ENCODE data around the gene VWCE.
"Not testable (repeated sequence)": the region's sequence is repeated elsewhere in the genome, so short reads cannot be mapped to it uniquely, and the experiment has no call there.

The VWCE gene

GRCh38 chr11:61218306-61218705, 76.8 kb downstream of the VWCE start:
- H2AFZ ChIP-seq (ENCODE audit: low read depth, low read length); H3K27me3 ChIP-seq (ENCODE audit: insufficient read depth, low read length); H3K36me3 ChIP-seq (ENCODE audit: insufficient read depth, low read length); H3K4me1 ChIP-seq (ENCODE audit: insufficient read depth, low read length); H3K9me3 ChIP-seq (ENCODE audit: low read length); H3K4me3 ChIP-seq (ENCODE audit: low read length): not testable (repeated sequence)

DNA sequence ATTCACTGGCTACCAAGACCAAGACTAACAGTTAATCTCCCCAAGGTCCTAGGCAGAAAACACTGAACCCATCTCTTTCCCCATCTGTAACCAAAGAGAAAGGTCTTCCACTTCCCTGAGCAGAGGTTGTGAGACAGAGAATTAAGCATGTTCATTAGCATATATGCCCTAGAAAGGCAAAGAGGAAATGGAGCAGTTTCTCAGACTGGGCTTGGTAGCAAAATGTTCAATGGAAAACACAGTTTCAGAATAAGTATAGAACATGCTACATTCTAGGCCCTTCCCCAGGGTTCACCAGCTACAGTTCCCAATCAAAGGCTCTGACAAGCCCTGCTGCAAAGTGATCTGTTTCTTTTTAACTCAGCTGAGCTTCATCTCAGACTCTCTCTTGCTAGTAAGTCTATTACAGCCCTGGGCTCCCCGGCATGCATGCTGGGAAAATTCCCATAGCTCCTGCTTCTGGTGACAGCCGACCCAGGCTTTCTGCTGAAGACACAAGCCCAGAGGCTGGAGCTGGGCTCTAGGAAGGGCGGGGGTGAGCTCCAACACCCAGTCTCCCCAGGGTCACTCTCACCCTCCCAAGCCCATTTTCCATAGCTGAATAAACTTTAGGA, 81.3 kb downstream of the VWCE start:
- not testable (repeated sequence) for H3K36me3 ChIP-seq (ENCODE audit: insufficient read depth, low read length); H3K4me1 ChIP-seq (ENCODE audit: insufficient read depth, low read length); H3K4me3 ChIP-seq (ENCODE audit: low read length); H2AFZ ChIP-seq (ENCODE audit: low read depth, low read length); H3K9me3 ChIP-seq (ENCODE audit: low read length); H3K27me3 ChIP-seq (ENCODE audit: insufficient read depth, low read length)

DNA sequence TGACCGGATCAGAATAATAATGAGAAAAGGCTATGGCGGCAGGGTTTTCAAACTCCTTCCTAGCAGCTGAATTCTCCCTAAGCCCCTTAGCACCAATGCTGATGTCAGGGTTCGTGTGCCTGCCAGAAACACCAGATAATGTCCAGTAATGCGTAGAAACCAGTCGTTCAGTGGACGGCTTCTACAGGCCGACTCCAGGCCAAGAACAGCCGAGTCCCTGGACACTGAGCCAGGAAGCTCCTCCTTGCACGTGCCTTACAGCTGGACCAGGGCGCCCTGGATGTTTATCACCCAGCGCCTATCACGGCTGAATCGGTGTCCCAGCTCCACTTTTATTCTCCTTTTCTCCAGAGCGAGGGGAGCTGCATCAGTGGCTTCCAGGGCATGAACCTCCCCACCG, 82.9 kb downstream of the VWCE start:
- not testable (repeated sequence) for H3K4me1 ChIP-seq (ENCODE audit: insufficient read depth, low read length); H3K36me3 ChIP-seq (ENCODE audit: insufficient read depth, low read length)

GRCh38 chr11:61211327-61211952, 83.7 kb downstream of the VWCE start:
- H3K27me3 ChIP-seq (ENCODE audit: insufficient read depth, low read length); H2AFZ ChIP-seq (ENCODE audit: low read depth, low read length); H3K4me1 ChIP-seq (ENCODE audit: insufficient read depth, low read length); H3K9me3 ChIP-seq (ENCODE audit: low read length); H3K36me3 ChIP-seq (ENCODE audit: insufficient read depth, low read length); H3K4me3 ChIP-seq (ENCODE audit: low read length): not testable (repeated sequence)

More for the DNA sequence above, 82.9 kb downstream of the VWCE start:
- not testable (repeated sequence) for H3K9me3 ChIP-seq (ENCODE audit: low read length); H3K27me3 ChIP-seq (ENCODE audit: insufficient read depth, low read length); H2AFZ ChIP-seq (ENCODE audit: low read depth, low read length); H3K4me3 ChIP-seq (ENCODE audit: low read length)

DNA sequence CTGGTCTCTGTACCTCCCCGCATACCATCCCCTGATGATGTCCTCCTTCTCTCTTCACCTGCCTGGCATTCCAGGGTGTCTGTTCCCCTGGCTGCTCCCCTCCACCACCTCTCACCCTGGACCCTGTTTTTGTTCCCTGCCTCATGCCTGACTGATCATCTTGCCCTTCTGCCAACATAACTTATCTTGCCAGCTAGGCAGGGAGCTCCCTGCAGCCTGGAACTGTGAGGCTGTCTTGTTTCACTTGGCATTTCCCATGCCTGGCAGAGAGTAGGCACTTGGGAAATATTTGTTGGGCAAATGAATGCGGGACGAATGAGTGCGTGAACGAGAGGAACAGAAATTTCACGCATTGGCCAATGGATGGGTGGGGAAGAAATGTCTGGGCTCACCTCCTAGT, 84.5 kb downstream of the VWCE start:
- not testable (repeated sequence) for H3K4me1 ChIP-seq (ENCODE audit: insufficient read depth, low read length); H3K27me3 ChIP-seq (ENCODE audit: insufficient read depth, low read length); H3K36me3 ChIP-seq (ENCODE audit: insufficient read depth, low read length); H2AFZ ChIP-seq (ENCODE audit: low read depth, low read length); H3K9me3 ChIP-seq (ENCODE audit: low read length); H3K4me3 ChIP-seq (ENCODE audit: low read length)
